Measurements from ENCODE around the gene DBR1.
"Not testable (repeated sequence)": the region's sequence is repeated elsewhere in the genome, so short reads cannot be mapped to it uniquely, and the experiment has no call there.

DBR1 gene

GRCh38 chr3:138186803-138187295 lies 12.1 kb upstream of the DBR1 start:
- peak; percentile 55 to 91 for DNase-seq

GRCh38 chr3:138186221-138186620 lies 11.5 kb upstream of the DBR1 start:
- DNase-seq, result no peak

DNA sequence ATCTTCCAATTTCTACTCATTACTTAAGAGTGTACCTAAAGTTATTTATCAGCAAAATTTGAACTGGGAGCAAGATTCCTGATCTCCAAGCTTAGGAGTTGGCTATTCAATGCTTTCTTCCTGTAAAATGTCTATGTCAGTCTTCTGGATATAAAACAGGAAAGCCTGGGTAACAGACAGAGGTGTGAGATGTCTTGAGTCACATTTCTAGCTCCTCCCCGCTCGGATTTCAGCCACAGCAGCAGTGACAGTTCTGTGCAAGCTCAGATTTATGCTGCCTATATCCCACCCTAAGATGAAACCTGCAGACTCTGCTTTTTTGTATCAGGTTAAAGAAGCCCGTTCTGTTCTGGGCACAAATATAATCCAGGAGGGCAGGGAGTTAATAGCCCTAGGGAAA lies 10.3 kb upstream of the DBR1 start:
- no peak for DNase-seq

- DNase-seq, result peak; percentile 32 to 74
Measured at GRCh38 chr3:138180375-138181029, 5.8 kb upstream of the DBR1 start.

- no peak for DNase-seq
Measured at GRCh38 chr3:138173769-138174420, 826 bp downstream of the DBR1 start.

GRCh38 chr3:138172625-138173024 lies 2.1 kb downstream of the DBR1 start:
- DNase-seq, result no peak

DNA sequence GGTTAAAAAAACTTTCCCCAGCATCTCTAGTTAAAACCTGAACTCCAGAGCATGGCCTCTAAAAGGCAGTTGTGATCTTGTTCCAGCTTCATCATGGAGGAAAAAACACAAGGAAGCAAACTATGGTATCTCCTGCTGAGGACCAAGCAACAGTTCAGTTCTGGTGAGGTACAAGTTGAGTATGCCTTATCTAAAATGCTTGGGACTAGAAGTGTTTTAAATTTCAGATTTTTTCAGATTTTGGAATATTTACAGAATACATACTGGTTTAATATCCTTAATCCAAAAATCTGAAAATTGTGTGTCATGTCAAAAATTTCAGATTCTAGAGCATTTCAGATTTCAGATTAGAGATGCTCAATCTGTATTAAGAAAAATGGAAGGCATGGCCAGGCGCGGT lies 9.7 kb downstream of the DBR1 start:
- DNase-seq, result no peak

GRCh38 chr3:138157743-138158142 lies 17.0 kb downstream of the DBR1 start:
- no peak for DNase-seq

GRCh38 chr3:138154534-138154933 lies 20.2 kb downstream of the DBR1 start:
- DNase-seq, result no peak

DNA sequence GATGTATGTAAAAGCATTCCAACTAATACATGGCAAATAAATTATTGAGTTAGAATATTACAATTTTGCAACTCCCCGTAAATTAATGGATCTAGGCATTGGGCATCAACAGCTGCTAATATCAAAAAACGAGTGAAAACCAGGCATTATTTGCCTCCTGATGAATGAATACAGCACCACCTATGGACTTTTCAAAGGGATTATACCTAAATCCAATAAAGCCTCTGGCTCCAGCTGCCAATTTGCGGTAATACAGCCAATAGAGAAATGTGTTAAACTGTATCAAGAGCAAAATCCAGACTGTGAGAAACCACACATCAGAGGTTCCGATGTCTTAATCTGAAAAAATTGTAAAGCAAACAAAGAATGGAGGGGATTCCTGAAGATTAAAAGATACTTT lies 26.2 kb downstream of the DBR1 start:
- no peak for DNase-seq

- DNase-seq, result not testable (repeated sequence)
Measured at GRCh38 chr3:138142181-138142580, 32.5 kb downstream of the DBR1 start.

- no peak for DNase-seq
Measured at GRCh38 chr3:138140940-138141339, 33.8 kb downstream of the DBR1 start.

DNA sequence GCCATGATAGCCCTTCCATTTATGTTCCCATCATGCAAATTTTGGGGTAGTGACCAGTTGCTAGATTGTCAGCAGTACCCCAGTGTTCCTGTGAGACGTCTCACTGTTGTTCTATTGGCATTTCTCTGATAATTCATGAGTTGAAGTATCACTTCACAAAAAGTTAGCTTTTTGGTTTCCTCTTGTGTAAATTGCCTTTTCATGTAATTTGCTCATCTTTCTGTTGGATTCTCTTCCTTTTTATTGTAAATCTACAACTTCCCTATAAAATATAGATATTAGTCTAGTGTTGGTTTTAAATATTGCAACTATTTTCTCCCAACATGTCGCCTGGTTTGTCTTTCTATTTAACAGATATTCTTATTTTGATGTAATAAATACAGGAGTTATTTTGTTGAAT lies 35.0 kb downstream of the DBR1 start:
- DNase-seq, result no peak

DNA sequence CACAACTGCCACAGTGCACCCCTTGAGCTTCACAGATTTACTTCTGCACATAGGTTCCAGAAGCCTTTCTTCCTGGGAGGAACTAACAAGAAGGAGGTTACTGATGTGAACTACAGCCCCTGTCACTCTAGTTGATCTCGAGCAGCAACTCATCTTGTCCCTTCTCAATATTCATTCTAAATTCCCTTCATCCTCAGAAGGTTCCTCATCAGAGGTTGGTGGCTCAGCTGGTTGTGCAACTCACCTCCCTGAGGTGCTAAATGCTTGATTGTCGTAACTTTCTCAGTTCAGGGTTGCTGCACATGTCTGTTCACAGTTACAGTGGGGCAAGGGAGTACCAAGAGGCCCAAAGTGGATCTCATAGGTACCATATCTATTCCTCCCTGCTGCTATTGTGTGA lies 36.9 kb downstream of the DBR1 start:
- DNase-seq, result no peak

DNA sequence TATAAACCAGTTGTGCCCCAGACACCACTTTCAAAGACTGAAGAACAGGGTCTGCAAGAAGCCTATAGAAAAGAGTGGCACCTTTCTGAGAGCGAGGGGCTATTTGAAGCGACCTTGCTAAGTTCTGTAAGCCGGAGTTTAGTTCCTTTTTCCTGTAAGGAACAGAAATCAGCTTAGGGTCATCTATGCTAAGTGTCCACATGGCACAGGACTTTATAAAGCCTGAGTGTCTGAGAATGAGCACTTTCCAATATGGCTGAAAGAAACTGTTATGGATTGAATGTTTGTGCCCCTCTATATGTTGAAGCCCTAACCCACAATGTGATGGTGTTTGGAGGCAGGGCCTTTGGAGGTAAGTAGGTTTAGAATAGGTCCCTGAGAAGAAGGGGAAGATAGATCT lies 38.5 kb downstream of the DBR1 start:
- no peak for DNase-seq

DNA sequence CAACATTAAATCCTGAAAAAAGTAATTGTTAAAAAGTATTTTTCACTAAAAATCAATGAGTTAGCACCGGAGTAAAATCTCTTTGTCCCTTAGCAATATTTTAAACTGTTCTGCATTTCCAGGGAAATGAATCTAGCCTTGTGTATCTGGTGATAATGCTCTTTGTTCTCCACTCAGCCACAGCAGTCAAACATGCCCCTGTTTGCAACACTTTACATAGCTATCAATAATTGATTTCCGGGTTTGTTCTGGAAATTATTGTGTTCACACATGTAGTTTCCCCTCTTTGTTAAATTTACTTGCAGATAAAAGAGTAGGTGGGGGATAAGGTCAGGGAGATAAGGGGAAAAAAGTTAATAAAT lies 38.9 kb downstream of the DBR1 start:
- DNase-seq, result no peak

- DNase-seq, result no peak
Measured at GRCh38 chr3:138135146-138135832, 39.4 kb downstream of the DBR1 start.

GRCh38 chr3:138132239-138132638 lies 42.5 kb downstream of the DBR1 start, which contains the start of gene A4GNT:
A4GNT (minus strand) TSS chr3:138132390; CDS start chr3:138131256, 1,134 bp downstream.
- no peak for DNase-seq

DNA sequence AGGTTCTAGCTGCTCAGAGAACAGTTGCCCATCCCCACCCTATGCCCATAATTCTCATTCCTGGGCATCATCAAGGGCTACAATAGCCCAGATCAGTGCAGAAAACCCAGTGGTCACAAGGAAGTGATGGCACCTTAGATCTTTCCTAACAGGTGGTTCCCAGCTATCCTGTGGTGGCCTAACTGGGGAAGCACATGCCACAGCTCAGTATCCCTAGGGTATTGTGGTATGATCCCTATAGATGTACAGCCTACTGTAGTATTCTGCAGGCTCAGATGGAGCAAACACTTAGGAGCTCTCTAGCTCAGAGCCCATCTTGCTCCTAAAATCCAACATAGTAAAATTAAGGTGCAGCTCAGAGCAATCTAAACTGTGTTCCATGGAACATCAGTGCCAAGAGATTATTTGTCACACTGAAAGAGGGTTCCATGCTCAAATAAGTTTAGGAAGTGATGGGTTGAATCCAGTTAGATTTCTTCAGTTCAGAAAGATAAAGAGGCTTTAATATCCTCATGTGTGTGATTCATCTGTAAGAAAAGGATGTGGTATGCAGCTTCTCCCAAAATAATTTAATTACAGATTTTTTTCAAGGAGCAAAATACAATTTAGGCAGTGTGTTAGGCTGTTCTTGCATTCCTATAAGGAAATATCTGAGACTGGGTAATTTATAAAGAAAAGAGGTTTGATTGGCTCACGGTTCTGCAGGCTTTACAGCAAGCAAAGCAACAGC lies 46.9 kb downstream of the DBR1 start:
- no peak for DNase-seq

GRCh38 chr3:138125548-138126221 lies 49.0 kb downstream of the DBR1 start:
- no peak for DNase-seq

GRCh38 chr3:138124706-138125355 lies 49.9 kb downstream of the DBR1 start:
- no peak for DNase-seq

DNA sequence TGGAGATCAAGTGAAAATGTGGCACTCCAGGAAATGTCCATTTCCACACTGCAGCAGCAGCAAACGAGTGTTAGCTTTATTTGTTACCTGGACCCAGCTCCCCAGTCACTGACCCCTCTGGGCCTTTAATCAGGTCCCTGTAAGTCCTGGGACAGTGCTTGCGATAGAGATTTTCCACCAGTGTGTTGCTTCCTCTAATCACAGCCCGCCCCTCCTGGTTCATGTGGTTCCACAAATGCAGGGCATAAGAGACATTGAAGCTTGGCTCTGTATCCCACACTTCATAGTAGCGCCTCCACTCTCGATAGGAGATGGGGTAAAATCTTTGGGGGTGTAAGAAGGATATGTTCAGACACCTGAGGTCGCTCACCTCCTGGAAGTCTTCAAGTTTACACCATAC lies 50.5 kb downstream of the DBR1 start:
- no peak for DNase-seq
